Activated T-cell treated with anti-CD3 and anti-CD28 coated beads, Interleukin-2, amount 50 U/mL, for 4 hours (primary cell): Measurements from ENCODE around the gene POLDIP3. TPM values are rescaled to one million over a fixed set of nuclear protein-coding genes. Genes with fewer than 3 reads are reported as not detected.
"Not testable (repeated sequence)": the region's sequence is repeated elsewhere in the genome, so short reads cannot be mapped to it uniquely, and the experiment has no call there.

Source experiments
- ATAC-seq, 2 donors: fragments of 200-7000 bp; cut with Tn5 transposase; one replicate each; pipeline ENCODE4 v1.10.0; 2021
- DNase-seq: peaks from one replicate; pipeline ENCODE4 v3.0.0-alpha.2; 2020
- H3K27me3 Mint-ChIP-seq: one replicate; pipeline ENCODE4 v1.8.0; 2021; ENCODE audit warnings: low read depth, mixed read lengths
- H3K36me3 Mint-ChIP-seq: one replicate; pipeline ENCODE4 v1.8.0; 2022; ENCODE audit warnings: mixed read lengths; ENCODE audit not compliant: insufficient read depth
- H3K4me1 Mint-ChIP-seq: one replicate; pipeline ENCODE4 v1.8.0; 2021; ENCODE audit warnings: low read depth, mixed read lengths
- H3K4me3 Mint-ChIP-seq: one replicate; pipeline ENCODE4 v1.8.0; 2021; ENCODE audit warnings: mild to moderate bottlenecking, moderate library complexity, mixed read lengths
- H3K9me3 Mint-ChIP-seq: one replicate; pipeline ENCODE4 v1.8.0; 2021; ENCODE audit warnings: mixed read lengths
- total RNA-seq, 3 donors: library from RNA; stranded (reverse); gene quantifications; one replicate each; pipeline ENCODE4 v1.2.1, GENCODE V29; 2021

The POLDIP3 gene
- total RNA-seq, 3 donors from 2014 or later, result 71.8 to 82.6 (median 77.1) TPM

DNA sequence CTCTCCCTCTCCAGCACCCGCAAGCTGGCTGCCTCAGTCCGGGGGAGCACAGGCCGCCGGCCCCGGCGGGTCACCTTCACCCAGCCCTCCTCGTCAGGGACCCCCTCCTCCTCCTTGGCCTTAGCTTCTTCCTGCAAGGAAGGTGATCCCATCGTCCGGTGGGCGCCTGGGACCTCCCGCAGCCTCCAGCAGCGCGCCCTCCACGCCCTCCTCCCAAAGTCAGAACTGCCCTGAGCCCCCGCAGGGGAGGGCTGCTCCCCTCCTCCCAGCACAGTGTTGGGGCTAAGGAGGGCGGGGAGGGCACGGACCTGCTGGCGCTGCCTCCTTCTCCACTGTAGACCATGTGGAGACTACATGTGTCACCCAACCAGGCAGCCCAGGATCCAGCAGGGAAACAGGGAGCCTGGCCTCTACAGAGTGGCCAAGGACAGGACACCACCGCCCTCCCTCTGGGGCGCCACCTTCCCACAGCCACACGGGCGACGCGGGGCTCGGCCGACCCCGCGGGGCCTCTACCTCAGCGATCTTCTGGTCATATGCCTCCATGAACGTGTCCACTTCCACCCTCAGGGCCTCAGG lies 38.6 kb downstream of the POLDIP3 start:
- H3K9me3 Mint-ChIP-seq, DNase-seq, H3K27me3 Mint-ChIP-seq, H3K36me3 Mint-ChIP-seq, H3K4me1 Mint-ChIP-seq, H3K4me3 Mint-ChIP-seq: not testable (repeated sequence)
- peak in 1 of 2 donors; percentile 5 for ATAC-seq

DNA sequence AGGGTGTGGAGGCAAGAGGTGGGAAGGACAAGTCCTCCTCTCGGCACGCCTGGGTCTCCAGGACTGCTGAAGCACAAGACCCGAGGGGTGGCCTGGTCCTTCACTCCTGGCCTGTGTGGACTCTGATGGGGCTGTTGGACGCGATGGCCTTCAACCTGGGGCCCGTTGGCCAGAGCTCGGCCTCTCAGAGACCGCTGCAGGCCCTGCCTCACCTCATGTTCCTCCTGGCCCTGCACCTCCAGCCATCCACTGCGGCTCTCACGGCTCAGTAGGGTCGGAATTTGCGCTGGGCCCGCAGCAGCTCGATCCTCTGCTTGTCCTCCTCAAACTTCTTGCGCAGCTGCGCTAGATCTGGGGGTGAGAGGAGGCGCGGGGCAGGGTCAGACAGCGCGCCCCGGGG lies 40.2 kb downstream of the POLDIP3 start:
- peaks cover 12% of the 10 kb centered on the region for H3K36me3 Mint-ChIP-seq
- H3K27me3 Mint-ChIP-seq, H3K4me1 Mint-ChIP-seq, DNase-seq, ATAC-seq, H3K4me3 Mint-ChIP-seq, H3K9me3 Mint-ChIP-seq: not testable (repeated sequence)

DNA sequence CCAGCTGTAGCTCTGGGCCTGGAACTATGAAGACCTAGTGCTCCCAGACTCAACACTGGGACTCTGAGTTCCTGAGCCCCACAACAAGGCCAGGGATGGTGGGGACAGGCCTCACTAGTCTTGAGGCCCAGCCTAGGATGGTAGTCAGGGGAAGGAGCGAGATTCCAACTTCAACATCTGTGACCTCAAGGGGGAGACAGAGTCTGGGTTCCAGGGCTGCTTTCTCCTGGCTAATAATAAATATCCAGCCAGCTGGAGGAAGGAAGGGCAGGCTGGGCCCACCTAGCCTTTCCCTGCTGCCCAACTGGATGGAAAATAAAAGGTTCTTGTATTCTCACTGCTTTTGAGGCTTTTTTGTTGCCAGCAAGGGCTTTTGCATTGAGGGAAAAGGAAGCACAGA lies 40.6 kb downstream of the POLDIP3 start:
- ATAC-seq, H3K9me3 Mint-ChIP-seq, H3K27me3 Mint-ChIP-seq, H3K4me3 Mint-ChIP-seq, H3K4me1 Mint-ChIP-seq, DNase-seq: not testable (repeated sequence)
- H3K36me3 Mint-ChIP-seq, result peaks cover 12% of the 10 kb centered on the region

DNA sequence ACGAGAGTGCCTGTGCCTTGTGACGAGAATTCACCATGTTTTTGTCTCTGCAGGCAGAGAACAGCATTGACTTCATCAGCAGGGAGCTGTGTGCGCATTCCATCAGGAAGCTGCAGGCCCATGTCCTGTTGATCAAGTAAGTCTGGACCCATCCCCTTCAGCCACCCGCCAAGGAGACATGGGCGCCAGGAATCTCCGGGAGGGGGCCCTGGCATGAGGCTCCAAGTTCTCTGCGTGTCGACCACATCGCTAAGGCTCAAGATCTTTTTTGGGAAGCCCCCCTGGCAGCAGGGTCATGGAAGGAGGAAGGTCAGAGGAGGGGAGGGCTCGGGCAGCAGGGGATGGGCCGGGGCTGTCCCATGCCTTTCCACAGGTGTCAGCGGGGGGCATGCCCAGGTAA lies 43.6 kb downstream of the POLDIP3 start:
- not testable (repeated sequence) for DNase-seq, H3K4me1 Mint-ChIP-seq, H3K4me3 Mint-ChIP-seq, ATAC-seq, H3K9me3 Mint-ChIP-seq, H3K27me3 Mint-ChIP-seq
- peaks cover 12% of the 10 kb centered on the region for H3K36me3 Mint-ChIP-seq

DNA sequence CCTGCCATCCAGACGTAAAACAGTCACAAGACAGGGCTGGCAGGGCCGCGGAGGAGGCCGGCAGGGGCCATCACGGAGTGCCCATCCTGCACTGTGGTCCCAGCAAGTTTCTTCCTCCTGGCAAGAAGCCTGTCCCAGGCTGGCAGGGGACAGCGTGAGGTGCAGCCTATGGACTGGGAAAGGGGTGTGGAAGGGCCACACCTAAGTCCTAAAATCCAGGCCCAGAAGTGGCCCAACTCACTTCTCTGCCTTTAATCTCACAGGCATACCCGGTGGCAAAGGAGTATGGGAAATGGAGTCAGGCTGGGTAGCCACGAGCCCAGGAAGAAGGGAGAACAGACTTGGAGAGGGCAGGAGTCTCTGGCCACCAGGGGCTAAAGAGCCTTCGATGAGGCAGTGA lies 44.1 kb downstream of the POLDIP3 start:
- not testable (repeated sequence) for ATAC-seq, H3K9me3 Mint-ChIP-seq, H3K4me3 Mint-ChIP-seq, H3K27me3 Mint-ChIP-seq, H3K4me1 Mint-ChIP-seq, DNase-seq
- peaks cover 12% of the 10 kb centered on the region for H3K36me3 Mint-ChIP-seq

DNA sequence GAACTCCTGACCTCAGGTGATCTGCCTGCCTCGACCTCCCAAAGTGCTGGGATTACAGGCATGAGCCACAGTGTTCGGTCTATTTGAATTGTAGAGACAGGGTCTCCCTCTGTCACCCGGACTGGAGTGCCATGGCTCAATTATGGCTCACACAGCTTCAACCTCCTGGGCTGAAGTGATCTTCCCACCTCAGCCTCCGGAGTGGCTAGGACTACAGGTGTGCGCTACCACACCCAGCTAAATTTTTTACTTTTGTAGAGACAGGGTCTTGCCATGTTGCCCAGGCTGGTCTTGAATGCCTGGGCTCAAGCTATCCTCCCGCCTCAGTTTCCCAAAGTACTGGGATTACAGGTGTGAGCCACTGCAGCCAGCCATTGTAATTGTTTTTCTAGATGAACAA lies 46.7 kb downstream of the POLDIP3 start:
- not testable (repeated sequence) for H3K4me3 Mint-ChIP-seq, DNase-seq, H3K9me3 Mint-ChIP-seq, H3K4me1 Mint-ChIP-seq, H3K27me3 Mint-ChIP-seq, ATAC-seq, H3K36me3 Mint-ChIP-seq

DNA sequence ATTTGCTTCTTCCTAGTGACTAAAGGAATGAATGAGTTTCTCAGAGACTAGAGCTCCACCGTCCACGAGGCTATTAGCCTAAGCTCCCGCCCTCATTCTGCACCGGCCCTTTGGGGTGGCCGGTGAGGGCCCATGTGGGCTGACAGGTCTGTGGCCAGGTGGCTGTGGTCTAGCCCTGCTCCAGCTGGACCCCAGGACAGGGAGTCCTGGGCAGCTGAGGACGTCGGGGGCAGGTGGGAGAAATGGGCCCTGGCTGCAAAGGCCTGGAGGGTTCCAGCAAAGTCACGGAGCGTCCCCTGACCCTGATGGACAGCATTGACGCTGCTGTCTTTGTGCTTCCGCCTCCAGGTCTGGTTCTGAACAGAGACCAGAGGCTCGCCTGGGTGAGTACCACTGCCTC lies 48.7 kb downstream of the POLDIP3 start:
- Mint-ChIP-seq H3K4me1 (no peaks in the 10 kb centered on the region), H3K4me3 (no peak overlapping the region), H3K36me3 (peaks cover 3% of the 10 kb centered on the region), H3K27me3 (no peaks in the 10 kb centered on the region), H3K9me3 (no peaks in the 10 kb centered on the region)
- DNase-seq (no peak), ATAC-seq (no peak)

DNA sequence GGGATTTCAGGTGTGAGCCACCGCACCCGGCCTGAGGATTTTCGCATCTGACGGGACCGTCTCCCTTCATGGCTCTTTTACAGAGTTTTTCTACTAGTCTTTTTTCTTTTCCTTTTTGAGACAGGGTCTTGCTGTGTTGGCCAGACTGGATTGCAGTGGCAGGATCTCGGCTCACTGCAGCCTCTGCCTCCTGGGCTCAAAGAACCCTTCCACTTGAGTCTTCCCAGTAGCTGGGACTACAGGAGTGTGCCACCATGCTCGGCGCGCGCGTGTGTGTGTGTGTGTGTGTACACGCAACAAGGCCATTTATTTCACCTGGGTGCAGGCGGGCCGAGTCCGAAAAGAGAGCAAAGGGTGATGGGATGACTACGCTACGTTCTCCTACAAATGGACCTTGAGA lies 50.0 kb downstream of the POLDIP3 start:
- Mint-ChIP-seq H3K27me3 (no peaks in the 10 kb centered on the region), H3K4me3 (no peak overlapping the region), H3K4me1 (no peaks in the 10 kb centered on the region), H3K9me3 (no peaks in the 10 kb centered on the region), H3K36me3 (peaks cover 1% of the 10 kb centered on the region)
- DNase-seq (no peak), ATAC-seq (no peak)

DNA sequence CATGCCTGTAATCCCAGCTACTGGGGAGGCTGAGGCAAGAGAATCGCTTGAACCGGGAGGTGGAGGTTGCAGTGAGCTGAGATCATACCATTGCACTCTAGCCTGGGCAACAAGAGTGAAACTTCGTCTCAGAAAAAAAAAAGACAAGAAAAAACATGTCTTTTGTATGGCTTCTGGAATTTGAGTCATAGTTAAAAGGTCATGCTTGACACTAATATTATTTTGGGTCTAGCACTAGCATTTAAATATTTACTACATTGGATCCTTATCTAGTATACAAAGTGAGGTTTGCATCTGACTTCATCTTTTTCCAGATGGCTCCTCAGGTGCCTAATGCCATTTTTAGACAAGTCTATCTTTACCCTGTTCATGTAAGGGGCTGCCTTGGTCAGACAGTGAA lies 50.7 kb downstream of the POLDIP3 start:
- DNase-seq, H3K4me3 Mint-ChIP-seq, H3K9me3 Mint-ChIP-seq, H3K36me3 Mint-ChIP-seq, ATAC-seq, H3K4me1 Mint-ChIP-seq, H3K27me3 Mint-ChIP-seq: not testable (repeated sequence)

DNA sequence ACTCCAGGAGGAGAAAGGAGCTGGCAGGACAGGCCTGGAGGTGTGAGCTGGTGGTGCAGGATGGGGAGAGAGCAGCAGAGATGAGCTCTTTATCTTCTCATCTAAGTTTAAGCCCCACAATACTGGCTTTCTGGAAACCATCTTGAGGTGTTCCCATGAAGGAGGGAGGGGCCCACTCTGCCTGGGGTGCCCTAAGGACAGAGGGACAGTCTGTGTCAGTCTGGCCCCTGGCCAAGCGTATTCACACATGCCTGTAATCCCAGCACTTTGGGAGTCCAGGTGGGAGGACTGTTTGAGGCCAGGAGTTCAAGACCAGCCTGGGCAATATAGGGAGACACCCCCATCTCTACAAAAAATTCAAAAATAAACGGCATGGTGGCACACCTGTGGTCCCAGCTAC lies 52.0 kb downstream of the POLDIP3 start:
- H3K9me3 Mint-ChIP-seq, result no peaks in the 10 kb centered on the region
- H3K27me3 Mint-ChIP-seq, result no peaks in the 10 kb centered on the region
- ATAC-seq (no peak), DNase-seq (no peak)
- peaks cover 1% of the 10 kb centered on the region for H3K36me3 Mint-ChIP-seq
- H3K4me3 Mint-ChIP-seq, result no peak overlapping the region
- no peaks in the 10 kb centered on the region for H3K4me1 Mint-ChIP-seq

DNA sequence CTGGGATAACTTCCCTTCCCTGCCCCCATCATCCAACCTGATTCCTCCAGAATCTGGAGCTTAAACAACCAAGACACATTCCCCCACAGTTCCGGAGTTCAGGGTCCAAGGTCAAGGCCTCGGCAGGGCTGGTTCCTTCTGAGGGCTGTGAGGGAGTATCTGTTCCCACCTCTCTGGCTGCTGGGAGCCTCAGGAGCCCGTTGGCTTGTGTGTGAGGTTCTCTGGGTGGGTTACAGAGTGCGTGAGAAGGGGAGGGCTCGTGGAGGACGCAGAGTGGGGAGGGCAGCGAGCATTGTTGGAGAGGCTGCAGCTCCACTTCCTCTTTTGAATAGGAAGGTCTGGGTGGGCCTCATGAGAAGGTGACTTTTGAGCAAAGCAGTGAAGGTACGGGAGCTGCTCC lies 52.4 kb downstream of the POLDIP3 start:
- DNase-seq (no peak), ATAC-seq (no peak)
- Mint-ChIP-seq H3K27me3 (no peaks in the 10 kb centered on the region), H3K36me3 (peaks cover 1% of the 10 kb centered on the region), H3K9me3 (no peaks in the 10 kb centered on the region), H3K4me1 (no peaks in the 10 kb centered on the region), H3K4me3 (no peak overlapping the region)

DNA sequence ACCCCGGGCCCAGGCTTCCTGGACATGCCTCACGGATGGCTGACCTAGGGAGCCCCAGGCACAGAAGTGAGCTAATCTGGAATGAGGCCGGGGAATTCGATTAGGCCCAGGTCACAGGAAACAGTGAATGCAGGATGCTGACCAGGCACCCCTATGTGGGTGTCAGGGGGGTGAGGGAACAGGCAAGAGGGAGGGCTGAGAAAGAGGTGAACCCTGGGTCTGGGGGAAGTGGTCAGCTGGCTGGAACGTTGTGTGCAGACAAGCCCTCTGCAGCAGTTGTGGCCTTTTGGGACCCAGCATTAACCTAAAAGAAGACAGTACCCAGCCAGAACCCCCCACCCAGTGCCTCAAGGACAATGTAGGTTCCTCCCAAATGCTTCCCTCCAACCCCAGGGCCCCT lies 52.8 kb downstream of the POLDIP3 start:
- ATAC-seq (no peak), DNase-seq (no peak)
- Mint-ChIP-seq H3K9me3 (no peaks in the 10 kb centered on the region), H3K27me3 (no peaks in the 10 kb centered on the region), H3K4me1 (no peaks in the 10 kb centered on the region), H3K4me3 (no peak overlapping the region), H3K36me3 (peaks cover 1% of the 10 kb centered on the region)

DNA sequence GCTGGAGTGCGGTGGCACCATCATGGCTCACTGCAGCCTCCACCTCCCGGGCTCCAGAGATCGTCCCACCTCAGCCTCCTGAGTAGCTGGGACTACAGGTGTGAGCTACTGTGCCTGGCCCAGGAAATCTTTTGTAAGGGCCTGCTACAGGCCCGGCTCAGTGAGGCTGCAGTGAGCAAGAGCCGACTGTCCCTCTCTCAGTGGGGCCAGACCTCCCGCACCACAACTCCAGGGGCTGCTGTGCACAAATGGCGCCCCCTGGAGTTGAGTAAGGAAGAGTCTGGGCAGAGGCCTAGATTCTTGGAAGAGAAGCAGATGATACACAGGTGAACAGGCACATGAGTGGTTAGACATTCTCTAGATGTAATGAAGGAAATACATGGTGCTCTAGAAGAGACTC lies 53.9 kb downstream of the POLDIP3 start:
- ATAC-seq (peak; percentile 39 to 54), DNase-seq (no peak)
- Mint-ChIP-seq H3K36me3 (peaks cover 1% of the 10 kb centered on the region), H3K4me3 (no peak overlapping the region), H3K4me1 (no peaks in the 10 kb centered on the region), H3K9me3 (no peaks in the 10 kb centered on the region), H3K27me3 (no peaks in the 10 kb centered on the region)

DNA sequence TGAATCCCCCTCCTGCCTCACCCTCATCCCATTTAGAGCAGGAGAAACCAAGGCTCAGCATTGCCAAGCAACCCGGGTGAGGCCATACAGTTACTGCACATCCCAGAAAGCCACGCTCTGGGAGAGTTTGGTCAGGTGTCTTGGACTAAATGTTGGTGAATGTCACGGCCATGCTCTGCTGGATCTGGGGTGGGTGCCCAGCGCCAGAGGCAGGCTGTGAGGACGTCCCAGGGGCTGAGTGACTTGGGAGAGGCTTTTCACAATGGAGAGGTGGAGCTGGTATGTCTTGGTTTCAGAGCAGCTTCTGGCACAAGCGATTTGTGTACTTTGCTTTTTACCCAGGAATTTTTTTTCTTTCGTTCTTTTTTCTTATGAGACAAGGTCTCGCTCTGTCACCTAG lies 54.3 kb downstream of the POLDIP3 start:
- no peak for DNase-seq
- no peaks in the 10 kb centered on the region for H3K9me3 Mint-ChIP-seq
- H3K4me1 Mint-ChIP-seq, result no peaks in the 10 kb centered on the region
- no peak overlapping the region for H3K4me3 Mint-ChIP-seq
- no peaks in the 10 kb centered on the region for H3K27me3 Mint-ChIP-seq
- no peak for ATAC-seq
- H3K36me3 Mint-ChIP-seq, result peaks cover 1% of the 10 kb centered on the region

DNA sequence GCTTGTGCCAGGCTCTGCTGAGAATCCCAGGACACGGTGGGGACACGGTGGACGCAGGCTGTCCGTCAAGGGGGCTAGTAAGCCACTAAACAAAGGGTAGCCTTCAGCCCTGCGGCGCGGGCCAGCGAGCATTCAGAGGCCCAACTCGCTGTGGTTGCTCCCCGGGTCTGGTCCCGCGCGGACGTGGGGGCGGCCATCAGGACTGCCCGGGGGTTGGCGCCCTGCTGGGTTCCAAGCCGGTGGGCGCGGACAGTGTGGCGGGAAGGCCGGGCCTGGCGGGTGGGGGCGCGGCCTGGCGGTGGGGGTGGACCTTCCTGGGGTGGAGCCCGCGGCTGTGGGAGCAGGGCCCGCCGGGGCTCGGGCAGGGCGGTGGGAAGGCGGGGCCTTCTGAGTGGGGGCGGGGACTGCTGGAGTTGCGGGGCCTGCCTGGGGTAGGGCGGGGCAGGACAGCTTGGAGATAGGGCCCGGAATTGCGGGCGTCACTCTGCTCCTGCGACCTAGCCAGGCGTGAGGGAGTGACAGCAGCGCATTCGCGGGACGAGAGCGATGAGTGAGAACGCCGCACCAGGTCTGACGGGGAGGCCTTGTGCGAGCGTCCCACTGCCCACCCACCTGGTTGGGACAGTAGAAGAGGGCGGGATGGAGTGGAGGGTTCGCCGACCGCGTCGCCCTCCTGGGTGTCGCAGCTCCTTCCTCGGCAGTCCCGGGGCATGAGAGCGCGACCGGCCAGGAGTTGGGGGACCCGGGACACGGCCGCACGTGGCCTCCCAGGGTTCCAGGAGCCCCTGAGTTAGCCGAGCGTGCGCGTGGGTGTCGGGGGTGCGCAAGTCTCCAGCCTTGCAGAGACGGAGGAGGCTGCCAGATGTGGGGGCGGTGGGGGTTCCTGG lies 61.0 kb downstream of the POLDIP3 start, which contains the start of gene SERHL2:
Gene SERHL2 (plus strand): TSS at position 482 of the 887 bp plus-strand sequence. CDS start 65 bp downstream, at position 547.
- H3K27me3 Mint-ChIP-seq, result no peaks in the 10 kb centered on the region
- peak within 1 kb of the TSS; percentile 85 for H3K4me3 Mint-ChIP-seq
- H3K9me3 Mint-ChIP-seq, result no peaks in the 10 kb centered on the region
- H3K36me3 Mint-ChIP-seq, result no peaks in the 10 kb centered on the region
- peaks cover 23% of the 10 kb centered on the region for H3K4me1 Mint-ChIP-seq
- DNase-seq, result peak; percentile 71
- ATAC-seq, result peak; percentile 97
